Measurements from ENCODE around the gene ADAMTS19. TPM values are rescaled to one million over a fixed set of nuclear protein-coding genes. Genes with fewer than 3 reads are reported as not detected.

The ADAMTS19 gene
- total and polyA plus RNA-seq, 7 experiments from 2014 or later = not detected

DNA sequence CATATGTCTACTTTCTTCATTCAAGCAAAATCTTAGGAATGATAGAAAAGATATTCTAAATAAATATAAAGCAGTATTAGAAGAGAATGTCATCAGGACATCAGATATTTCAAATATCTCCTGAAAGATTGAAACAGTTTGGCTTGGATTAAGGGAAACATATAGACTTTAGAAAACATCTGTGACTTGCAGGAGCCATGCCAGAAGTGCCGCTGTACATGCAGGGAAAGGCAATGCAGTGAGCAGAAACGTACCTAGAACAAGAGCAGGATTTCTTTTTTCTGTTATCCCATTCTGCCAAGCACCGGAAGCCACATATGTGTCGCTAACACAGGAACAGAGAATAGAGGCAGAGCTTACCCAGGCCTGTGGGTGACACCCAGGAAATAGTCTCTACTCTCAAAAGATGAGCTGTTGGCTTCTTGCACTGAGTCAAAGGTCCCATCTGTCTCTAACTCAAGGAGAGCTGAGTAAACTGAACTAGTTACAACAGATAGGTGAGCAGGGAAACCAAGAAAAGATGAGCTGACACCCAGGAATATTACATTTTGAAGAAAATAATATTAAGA lies 5.8 kb downstream of the ADAMTS19 start:
- Mint-ChIP-seq H3K4me3 (no peak overlapping the region), H3K27ac (no peak overlapping the region), H3K4me1 (peaks cover 4 to 10% (median 8%) of the 10 kb centered on the region in 7 donors), H3K36me3 (peaks cover 0 to 7% (median 0%) of the 10 kb centered on the region in 5 donors), H3K9me3 (peaks cover 0 to 11% (median 0%) of the 10 kb centered on the region in 11 donors), H3K27me3 (peaks cover 18 to 25% (median 21%) of the 10 kb centered on the region in 5 donors)
- Histone ChIP-seq H3K4me1 (ENCODE audit: control insufficient read depth in 2 of 2, insufficient read depth in 2 of 2, low read length in 2 of 2) (no peaks in the 10 kb centered on the region), H3K36me3 (ENCODE audit: control insufficient read depth in 2 of 3, insufficient read depth in 3 of 3, low read length in 3 of 3) (no peaks in the 10 kb centered on the region), H3K27ac (ENCODE audit: low read depth, low read length) (no peak overlapping the region), H3K27me3 (ENCODE audit: control insufficient read depth in 2 of 2, insufficient read depth in 2 of 2, low read length in 2 of 2) (no peaks in the 10 kb centered on the region), H3K9me3 (ENCODE audit: control insufficient read depth in 2 of 3, low read length in 3 of 3) (no peaks in the 10 kb centered on the region), H3K4me3 (ENCODE audit: low read length) (no peak overlapping the region)
- ATAC-seq (no peak), DNase-seq (no peak)
- ChIA-PET CTCF (no interaction called here), POLR2A (no interaction called here)
- intact Hi-C loops (cut with micrococcal nuclease) = no loop called here

- DNase-seq (no peak), ATAC-seq (no peak)
- Histone ChIP-seq H3K36me3 (ENCODE audit: control insufficient read depth in 2 of 3, insufficient read depth in 3 of 3, low read length in 3 of 3) (no peaks in the 10 kb centered on the region), H3K9me3 (ENCODE audit: control insufficient read depth in 2 of 3, low read length in 3 of 3) (no peaks in the 10 kb centered on the region), H3K27me3 (ENCODE audit: control insufficient read depth in 2 of 2, insufficient read depth in 2 of 2, low read length in 2 of 2) (no peaks in the 10 kb centered on the region), H3K4me1 (ENCODE audit: control insufficient read depth in 2 of 2, insufficient read depth in 2 of 2, low read length in 2 of 2) (no peaks in the 10 kb centered on the region), H3K27ac (ENCODE audit: low read depth, low read length) (no peak overlapping the region), H3K4me3 (ENCODE audit: low read length) (no peak overlapping the region)
- Mint-ChIP-seq H3K27me3 (no peaks in the 10 kb centered on the region), H3K27ac (no peak overlapping the region), H3K9me3 (peaks cover 0 to 2% (median 0%) of the 10 kb centered on the region in 11 donors), H3K4me1 (no peaks in the 10 kb centered on the region), H3K4me3 (no peak overlapping the region), H3K36me3 (no peaks in the 10 kb centered on the region)
- intact Hi-C loops (cut with micrococcal nuclease) = no loop called here
- POLR2A ChIA-PET = no interaction called here
- CTCF ChIA-PET = no interaction called here
These were observed 14.4 kb downstream of the ADAMTS19 start for GRCh38 chr5:129474544-129474943.

GRCh38 chr5:129476751-129477150 lies 16.7 kb downstream of the ADAMTS19 start:
- Histone ChIP-seq H3K9me3 (ENCODE audit: control insufficient read depth in 2 of 3, low read length in 3 of 3) (no peaks in the 10 kb centered on the region), H3K27ac (ENCODE audit: low read depth, low read length) (no peak overlapping the region), H3K27me3 (ENCODE audit: control insufficient read depth in 2 of 2, insufficient read depth in 2 of 2, low read length in 2 of 2) (no peaks in the 10 kb centered on the region), H3K4me3 (ENCODE audit: low read length) (no peak overlapping the region), H3K36me3 (ENCODE audit: control insufficient read depth in 2 of 3, insufficient read depth in 3 of 3, low read length in 3 of 3) (no peaks in the 10 kb centered on the region), H3K4me1 (ENCODE audit: control insufficient read depth in 2 of 2, insufficient read depth in 2 of 2, low read length in 2 of 2) (no peaks in the 10 kb centered on the region)
- no peak for ATAC-seq
- peaks cover 0 to 1% (median 0%) of the 10 kb centered on the region in 7 donors for H3K4me1 Mint-ChIP-seq
- no peak for DNase-seq
- peaks cover 0 to 3% (median 0%) of the 10 kb centered on the region in 11 donors for H3K9me3 Mint-ChIP-seq
- POLR2A ChIA-PET = no interaction called here
- H3K36me3 Mint-ChIP-seq = no peaks in the 10 kb centered on the region
- H3K27me3 Mint-ChIP-seq = no peaks in the 10 kb centered on the region
- H3K27ac Mint-ChIP-seq = no peak overlapping the region
- H3K4me3 Mint-ChIP-seq = no peak overlapping the region
- CTCF ChIA-PET = no interaction called here
- intact Hi-C loops (cut with micrococcal nuclease) = no loop called here

DNA sequence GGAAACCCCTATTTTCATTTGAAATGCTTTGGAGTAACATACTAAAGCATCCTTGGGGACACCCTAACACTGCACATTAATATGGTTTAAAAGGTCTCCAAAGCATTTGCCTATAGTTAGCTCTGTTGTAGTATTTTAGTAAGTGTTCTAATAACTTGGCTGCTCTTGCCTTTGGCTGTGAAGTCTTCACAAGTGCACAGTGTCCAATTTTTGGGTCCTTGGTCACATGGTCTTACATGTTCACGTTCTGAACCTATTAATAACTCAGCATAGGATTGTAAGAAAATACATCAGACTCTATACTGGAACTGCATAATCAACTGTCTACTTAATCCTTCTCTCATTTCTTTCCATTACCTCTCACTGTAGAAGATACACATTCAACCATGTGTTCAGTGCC lies 17.4 kb downstream of the ADAMTS19 start:
- no peak overlapping the region for H3K4me3 ChIP-seq (ENCODE audit: low read length)
- no peaks in the 10 kb centered on the region for H3K27me3 ChIP-seq (ENCODE audit: control insufficient read depth in 2 of 2, insufficient read depth in 2 of 2, low read length in 2 of 2)
- Mint-ChIP-seq H3K27ac (no peak overlapping the region), H3K27me3 (no peaks in the 10 kb centered on the region), H3K36me3 (no peaks in the 10 kb centered on the region), H3K9me3 (peaks cover 0 to 3% (median 0%) of the 10 kb centered on the region in 11 donors), H3K4me3 (no peak overlapping the region), H3K4me1 (peaks cover 0 to 1% (median 0%) of the 10 kb centered on the region in 7 donors)
- H3K27ac ChIP-seq (ENCODE audit: low read depth, low read length) = no peak overlapping the region
- H3K4me1 ChIP-seq (ENCODE audit: control insufficient read depth in 2 of 2, insufficient read depth in 2 of 2, low read length in 2 of 2) = no peaks in the 10 kb centered on the region
- ChIA-PET CTCF (no interaction called here), POLR2A (no interaction called here)
- no peak for ATAC-seq
- DNase-seq = no peak
- intact Hi-C loops (cut with micrococcal nuclease) = no loop called here
- no peaks in the 10 kb centered on the region for H3K36me3 ChIP-seq (ENCODE audit: control insufficient read depth in 2 of 3, insufficient read depth in 3 of 3, low read length in 3 of 3)
- no peaks in the 10 kb centered on the region for H3K9me3 ChIP-seq (ENCODE audit: control insufficient read depth in 2 of 3, low read length in 3 of 3)

DNA sequence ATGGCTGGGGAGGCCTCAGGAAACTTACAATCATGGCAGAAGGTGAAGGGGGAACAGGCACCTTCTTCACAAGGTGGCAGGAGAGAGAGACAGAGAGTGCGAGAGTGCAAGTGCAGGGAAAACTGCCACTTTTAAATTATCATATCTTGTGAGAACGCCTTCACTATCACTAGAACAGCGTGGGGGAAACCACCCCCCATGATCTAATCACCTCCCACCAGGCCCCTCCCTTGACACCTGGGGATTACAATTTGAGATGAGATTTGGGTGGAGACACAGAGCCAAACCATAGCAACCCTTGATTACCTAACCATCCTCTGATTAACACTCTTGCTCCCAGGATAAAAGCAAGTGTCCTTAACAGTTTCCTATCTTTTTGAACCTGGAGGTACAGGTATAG lies 21.1 kb downstream of the ADAMTS19 start:
- H3K4me3 Mint-ChIP-seq = no peak overlapping the region
- H3K27me3 Mint-ChIP-seq = no peaks in the 10 kb centered on the region
- Histone ChIP-seq H3K27ac (ENCODE audit: low read depth, low read length) (no peak overlapping the region), H3K4me1 (ENCODE audit: control insufficient read depth in 2 of 2, insufficient read depth in 2 of 2, low read length in 2 of 2) (no peaks in the 10 kb centered on the region), H3K9me3 (ENCODE audit: control insufficient read depth in 2 of 3, low read length in 3 of 3) (no peaks in the 10 kb centered on the region), H3K36me3 (ENCODE audit: control insufficient read depth in 2 of 3, insufficient read depth in 3 of 3, low read length in 3 of 3) (no peaks in the 10 kb centered on the region), H3K4me3 (ENCODE audit: low read length) (no peak overlapping the region), H3K27me3 (ENCODE audit: control insufficient read depth in 2 of 2, insufficient read depth in 2 of 2, low read length in 2 of 2) (no peaks in the 10 kb centered on the region)
- ChIA-PET CTCF (no interaction called here), POLR2A (no interaction called here)
- no peaks in the 10 kb centered on the region for H3K36me3 Mint-ChIP-seq
- H3K4me1 Mint-ChIP-seq = peaks cover 0 to 1% (median 0%) of the 10 kb centered on the region in 7 donors
- H3K9me3 Mint-ChIP-seq = peaks cover 0 to 3% (median 0%) of the 10 kb centered on the region in 11 donors
- DNase-seq (no peak), ATAC-seq (no peak)
- intact Hi-C loops (cut with micrococcal nuclease) = no loop called here
- no peak overlapping the region for H3K27ac Mint-ChIP-seq

DNA sequence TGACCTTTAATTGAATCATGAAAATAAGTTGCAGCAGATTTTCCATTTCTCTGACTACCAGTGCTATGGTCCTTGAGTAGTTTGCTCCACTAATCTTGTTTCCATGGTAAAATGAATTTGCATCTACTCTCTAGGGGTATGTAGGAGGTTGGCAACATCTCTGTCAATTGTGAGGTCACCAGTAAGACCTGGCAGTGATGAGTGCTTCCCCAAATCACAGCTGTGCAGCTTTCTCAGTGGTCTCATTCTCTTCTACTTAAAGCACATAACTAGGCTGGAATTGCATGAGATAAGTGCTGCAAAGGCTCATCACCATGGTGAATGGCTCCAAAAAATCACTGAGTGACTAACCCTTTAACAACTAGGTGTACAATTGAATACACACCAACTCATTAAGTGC lies 36.3 kb downstream of the ADAMTS19 start:
- intact Hi-C loops (cut with micrococcal nuclease) = no loop called here

GRCh38 chr5:129496864-129497595 lies 36.9 kb downstream of the ADAMTS19 start:
- H3K4me3 ChIP-seq (ENCODE audit: low read length) = no peak overlapping the region
- no peaks in the 10 kb centered on the region for H3K9me3 ChIP-seq (ENCODE audit: control insufficient read depth in 2 of 3, low read length in 3 of 3)
- H3K36me3 Mint-ChIP-seq = no peaks in the 10 kb centered on the region
- no peak overlapping the region for H3K27ac Mint-ChIP-seq
- peaks cover 0 to 9% (median 0%) of the 10 kb centered on the region in 11 donors for H3K9me3 Mint-ChIP-seq
- H3K4me1 Mint-ChIP-seq = no peaks in the 10 kb centered on the region
- no peaks in the 10 kb centered on the region for H3K36me3 ChIP-seq (ENCODE audit: control insufficient read depth in 2 of 3, insufficient read depth in 3 of 3, low read length in 3 of 3)
- no peaks in the 10 kb centered on the region for H3K27me3 Mint-ChIP-seq
- ATAC-seq = no peak
- no peaks in the 10 kb centered on the region for H3K27me3 ChIP-seq (ENCODE audit: control insufficient read depth in 2 of 2, insufficient read depth in 2 of 2, low read length in 2 of 2)
- H3K27ac ChIP-seq (ENCODE audit: low read depth, low read length) = no peak overlapping the region
- CTCF ChIA-PET = no interaction called here
- no peaks in the 10 kb centered on the region for H3K4me1 ChIP-seq (ENCODE audit: control insufficient read depth in 2 of 2, insufficient read depth in 2 of 2, low read length in 2 of 2)
- H3K4me3 Mint-ChIP-seq = no peak overlapping the region
- intact Hi-C loops (cut with micrococcal nuclease) = no loop called here
- DNase-seq = no peak
- POLR2A ChIA-PET = no interaction called here

More for the DNA sequence above, 36.3 kb downstream of the ADAMTS19 start:
- H3K4me3 ChIP-seq (ENCODE audit: low read length) = no peak overlapping the region
- H3K36me3 Mint-ChIP-seq = no peaks in the 10 kb centered on the region
- no peaks in the 10 kb centered on the region for H3K27me3 Mint-ChIP-seq
- no peaks in the 10 kb centered on the region for H3K4me1 ChIP-seq (ENCODE audit: control insufficient read depth in 2 of 2, insufficient read depth in 2 of 2, low read length in 2 of 2)
- H3K4me3 Mint-ChIP-seq = no peak overlapping the region
- peaks cover 0 to 15% (median 0%) of the 10 kb centered on the region in 11 donors for H3K9me3 Mint-ChIP-seq
- no peak overlapping the region for H3K27ac Mint-ChIP-seq
- H3K27me3 ChIP-seq (ENCODE audit: control insufficient read depth in 2 of 2, insufficient read depth in 2 of 2, low read length in 2 of 2) = no peaks in the 10 kb centered on the region
- ChIA-PET CTCF (no interaction called here), POLR2A (no interaction called here)
- ATAC-seq = no peak
- no peak for DNase-seq
- H3K27ac ChIP-seq (ENCODE audit: low read depth, low read length) = no peak overlapping the region
- H3K4me1 Mint-ChIP-seq = no peaks in the 10 kb centered on the region
- no peaks in the 10 kb centered on the region for H3K9me3 ChIP-seq (ENCODE audit: control insufficient read depth in 2 of 3, low read length in 3 of 3)
- H3K36me3 ChIP-seq (ENCODE audit: control insufficient read depth in 2 of 3, insufficient read depth in 3 of 3, low read length in 3 of 3) = no peaks in the 10 kb centered on the region

Measured in naive thymus-derived CD4-positive, alpha-beta T cell (primary cell).